Activated naive CD4-positive, alpha-beta T cell treated with anti-CD3 and anti-CD28 coated beads for 36 hours (primary cell): ENCODE data around the gene MYO1E. TPM values are rescaled to one million over a fixed set of nuclear protein-coding genes. Genes with fewer than 3 reads are reported as not detected.

Source experiments
- CTCF ChIA-PET: fragments of 350-600 bp; sonication (Branson Sonifier 250); formaldehyde crosslinking; loops from one replicate; lab custom pipeline; 2021; ENCODE audit warnings: antibody characterized with exemption; lab: Charles Lee
- DNase-seq: peaks from one replicate; pipeline ENCODE4 v3.0.0-alpha.2; 2020
- H3K27ac Mint-ChIP-seq: one replicate; pipeline ENCODE4 v1.8.0; 2021; ENCODE audit warnings: mild to moderate bottlenecking, mixed read lengths
- H3K27me3 Mint-ChIP-seq: one replicate; pipeline ENCODE4 v1.8.0; 2021; ENCODE audit warnings: low read depth, mixed read lengths
- H3K36me3 Mint-ChIP-seq: one replicate; pipeline ENCODE4 v1.8.0; 2021; ENCODE audit warnings: low read depth, mixed read lengths
- H3K4me1 Mint-ChIP-seq: one replicate; pipeline ENCODE4 v1.8.0; 2021; ENCODE audit warnings: low read depth, mixed read lengths
- H3K4me3 Mint-ChIP-seq: one replicate; pipeline ENCODE4 v1.8.0; 2021; ENCODE audit warnings: mild to moderate bottlenecking, moderate library complexity, mixed read lengths
- H3K9me3 Mint-ChIP-seq: one replicate; pipeline ENCODE4 v1.8.0; 2021; ENCODE audit warnings: mixed read lengths
- intact Hi-C: fragments of 100-400 bp; cut with micrococcal nuclease; formaldehyde crosslinking; loops from one replicate; pipeline ENCODE4 v1.15.1; 2023
- microRNA-seq: library from miRNA; unstranded; fragments of <30 nt; microRNA quantifications from one replicate; pipeline ENCODE4 v1.2.0, GENCODE V29; 2022; ENCODE audit warnings: borderline microRNAs expressed, borderline replicate concordance
- total RNA-seq, 2 experiments: library from RNA; stranded (reverse); gene quantifications; one replicate each; pipeline ENCODE4 v1.2.3, GENCODE V29; 2021

Gene MYO1E
- total RNA-seq, 2 experiments from 2014 or later, result 1.4 to 2.9 TPM

DNA sequence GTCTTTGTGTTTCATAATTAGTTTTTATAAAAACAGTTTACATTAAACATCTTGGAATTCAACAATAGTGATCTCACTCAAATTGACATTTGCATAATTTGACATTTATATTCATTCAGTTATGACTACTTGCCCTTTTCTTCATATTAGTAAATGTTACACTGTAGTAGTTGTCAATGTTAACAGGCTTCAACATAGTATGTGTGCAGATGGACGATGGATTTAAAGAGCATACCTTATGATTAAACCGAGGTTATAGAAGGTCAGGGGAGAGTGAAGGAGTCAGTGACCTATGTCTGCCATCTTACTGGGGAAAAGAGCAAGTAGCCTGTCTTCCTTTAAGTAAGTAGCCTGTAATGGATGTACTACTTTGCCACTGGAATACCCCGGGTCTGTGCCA lies 276.2 kb downstream of the MYO1E start:
- Mint-ChIP-seq H3K27ac (no peak overlapping the region), H3K9me3 (no peaks in the 10 kb centered on the region), H3K4me3 (no peak overlapping the region), H3K36me3 (peaks cover 16% of the 10 kb centered on the region), H3K4me1 (peaks cover 7% of the 10 kb centered on the region), H3K27me3 (no peaks in the 10 kb centered on the region)
- CTCF ChIA-PET, result no interaction called here
- no peak for DNase-seq
- intact Hi-C loops, result no loop called here

- Mint-ChIP-seq H3K9me3 (no peaks in the 10 kb centered on the region), H3K27me3 (no peaks in the 10 kb centered on the region), H3K36me3 (peaks cover 17% of the 10 kb centered on the region), H3K4me1 (peaks cover 4% of the 10 kb centered on the region), H3K4me3 (no peak overlapping the region), H3K27ac (no peak overlapping the region)
- CTCF ChIA-PET, result no interaction called here
- no peak for DNase-seq
- intact Hi-C loops, result no loop called here
Observed at GRCh38 chr15:59094077-59094476, 278.6 kb downstream of the MYO1E start.

DNA sequence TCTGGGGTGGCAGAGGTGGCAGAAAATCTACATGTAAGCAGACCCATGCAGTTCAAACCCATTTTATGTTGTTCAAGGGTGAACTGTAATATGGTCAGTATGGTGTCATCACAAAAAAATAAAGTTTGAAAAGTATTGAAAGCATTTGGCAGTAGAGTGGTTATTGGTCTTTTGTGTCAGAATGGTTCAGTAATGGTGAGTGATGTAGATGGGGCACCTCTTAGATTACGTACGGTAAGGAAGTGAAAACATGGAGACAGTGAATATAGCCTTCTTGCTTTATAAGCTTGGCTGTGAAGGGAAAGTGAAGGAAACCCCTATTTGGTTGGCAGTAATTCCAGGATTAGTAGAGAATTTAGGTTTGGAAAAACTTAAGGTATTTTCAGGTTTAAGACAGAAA lies 284.9 kb downstream of the MYO1E start:
- H3K27ac Mint-ChIP-seq, result no peak overlapping the region
- H3K27me3 Mint-ChIP-seq, result no peaks in the 10 kb centered on the region
- H3K9me3 Mint-ChIP-seq, result no peaks in the 10 kb centered on the region
- H3K4me1 Mint-ChIP-seq, result no peaks in the 10 kb centered on the region
- no peak overlapping the region for H3K4me3 Mint-ChIP-seq
- H3K36me3 Mint-ChIP-seq, result peaks cover 15% of the 10 kb centered on the region
- intact Hi-C loops, result no loop called here
- CTCF ChIA-PET, result interaction anchor here (1.0 kb wide), 1 partner anchor 10 kb away, joined by 3 read pairs; no protein-coding TSS in a partner anchor
- DNase-seq, result no peak

Small RNAs within 50 kb of the gene (microRNA-seq; reads per million reads assigned to microRNA genes)
- not detected for gene MIR2116

Other genes starting within 250 kb of the MYO1E start
- gene LDHAL6B, start 166.0 kb downstream of the MYO1E start, total RNA-seq, result not detected
- gene FAM81A, start 65.3 kb upstream of the MYO1E start, total RNA-seq, result under 1 TPM; 0.64 to 0.79 TPM
- not detected for gene GCNT3, start 238.9 kb upstream of the MYO1E start, total RNA-seq